HepG2 (cell line): ENCODE measurements around the gene NFS1. TPM values are rescaled to one million over a fixed set of nuclear protein-coding genes. Genes with fewer than 3 reads are reported as not detected.

Source experiments
- DPF2 ChIP-seq: sonication (generic); formaldehyde crosslinking; IDR thresholded peaks from 2 replicates; pipeline ENCODE4 v1.4.0; 2020; ENCODE audit warnings: mild to moderate bottlenecking, low read depth, missing genetic modification reagents, borderline replicate concordance
- GLI4 ChIP-seq: sonication (generic); formaldehyde crosslinking; IDR thresholded peaks from 2 replicates; pipeline ENCODE4 v1.5.1; 2020; ENCODE audit warnings: missing genetic modification reagents, mild to moderate bottlenecking, moderate library complexity, borderline replicate concordance
- KDM5A ChIP-seq: fragments of 200-600 bp; sonication (generic); IDR thresholded peaks from 2 replicates; pipeline ENCODE4 v1.7.0; 2018; ENCODE audit warnings: antibody characterized with exemption, mild to moderate bottlenecking, low read length, borderline replicate concordance
- POGZ ChIP-seq: sonication (generic); formaldehyde crosslinking; IDR thresholded peaks from 2 replicates; pipeline ENCODE4 v1.4.0; 2020; ENCODE audit warnings: mild to moderate bottlenecking, missing genetic modification reagents
- RBAK ChIP-seq: sonication (generic); formaldehyde crosslinking; IDR thresholded peaks from 2 replicates; pipeline ENCODE4 v1.5.1; 2020; ENCODE audit warnings: mild to moderate bottlenecking, missing genetic modification reagents
- RFX3 ChIP-seq: IDR thresholded peaks from 2 replicates; pipeline ENCODE4 v1.6.1; 2016; ENCODE audit warnings: missing biosample characterization, missing genetic modification reagents
- SIX1 ChIP-seq: sonication (generic); formaldehyde crosslinking; IDR thresholded peaks from 2 replicates; pipeline ENCODE4 v1.4.0; 2020; ENCODE audit warnings: missing genetic modification reagents, borderline replicate concordance
- ZBTB7A ChIP-seq: sonication (generic); formaldehyde crosslinking; IDR thresholded peaks from 2 replicates; pipeline ENCODE4 v1.8.0; 2022; ENCODE audit warnings: mild to moderate bottlenecking, missing genetic modification reagents
- ZNF260 ChIP-seq: sonication (generic); formaldehyde crosslinking; IDR thresholded peaks from 2 replicates; pipeline ENCODE4 v1.4.0; 2020; ENCODE audit warnings: missing genetic modification reagents, low read depth, mild to moderate bottlenecking, borderline replicate concordance
- ZNF607 ChIP-seq: sonication (generic); formaldehyde crosslinking; IDR thresholded peaks from 2 replicates; pipeline ENCODE4 v1.5.1; 2020; ENCODE audit warnings: missing genetic modification reagents, mild to moderate bottlenecking, borderline replicate concordance
- ZNF775 ChIP-seq: sonication (generic); formaldehyde crosslinking; IDR thresholded peaks from 2 replicates; pipeline ENCODE4 v1.4.0; 2020; ENCODE audit warnings: missing genetic modification reagents, mild to moderate bottlenecking, moderate library complexity, borderline replicate concordance
- polyA plus RNA-seq, 8 experiments: library from polyadenylated mRNA; depleted of rRNA in 3 of 8; stranded (reverse) in 7 of 8; unstranded in 1 of 8; fragments of >200 nt; fragmentation: Illumina TruSeq in 4 of 8; extraction: Trizol in 4 of 8; gene quantifications; 2 replicates each; pipeline versions ENCODE4 v1.2.1 to v1.2.3, GENCODE V29; 2011 to 2016; ENCODE audit warnings: low read depth in 4 of 8, missing spikeins in 1 of 8, mixed read lengths in 1 of 8; ENCODE audit not compliant: insufficient read depth in 1 of 8
- total RNA-seq, 5 experiments: library from RNA; depleted of rRNA; stranded (reverse); fragments of >200 nt; fragmentation: Illumina TruSeq; extraction: Trizol; gene quantifications; 2 replicates each; pipeline ENCODE4 v1.2.3, GENCODE V29; 2016; ENCODE audit warnings: low read depth in 1 of 5
- TF ChIP-seq, protein P1 (sequence below): sonication (generic); formaldehyde crosslinking; IDR thresholded peaks from 2 replicates; pipeline ENCODE4 v1.8.0; 2023; ENCODE audit warnings: mild to moderate bottlenecking, missing genetic modification reagents
- TF ChIP-seq, protein P2 (sequence below): IDR thresholded peaks from 2 replicates; pipeline ENCODE4 v1.6.1; 2016
- TF ChIP-seq, protein P3 (sequence below): sonication (generic); formaldehyde crosslinking; IDR thresholded peaks from 2 replicates; pipeline ENCODE4 v1.9.0; 2021; ENCODE audit warnings: missing genetic modification reagents, mild to moderate bottlenecking, borderline replicate concordance
- TF ChIP-seq, protein P4 (sequence below): sonication (generic); formaldehyde crosslinking; IDR thresholded peaks from 2 replicates; pipeline ENCODE4 v1.8.1; 2022; ENCODE audit warnings: low read depth, mild to moderate bottlenecking, missing genetic modification reagents
- TF ChIP-seq, protein P5 (sequence below): sonication (generic); formaldehyde crosslinking; IDR thresholded peaks from 2 replicates; pipeline ENCODE4 v1.5.0; 2020; ENCODE audit warnings: missing genetic modification reagents
- TF ChIP-seq, protein P6 (sequence below): sonication (generic); formaldehyde crosslinking; IDR thresholded peaks from 2 replicates; pipeline ENCODE4 v1.4.0; 2020; ENCODE audit warnings: mild to moderate bottlenecking, low read depth, missing genetic modification reagents

The NFS1 gene
- total and polyA plus RNA-seq, 2 of the 13 experiments (the other 11 are each of a cell fraction or from before 2014, with no cell fraction given), result 65.9 to 88.1 TPM

DNA sequence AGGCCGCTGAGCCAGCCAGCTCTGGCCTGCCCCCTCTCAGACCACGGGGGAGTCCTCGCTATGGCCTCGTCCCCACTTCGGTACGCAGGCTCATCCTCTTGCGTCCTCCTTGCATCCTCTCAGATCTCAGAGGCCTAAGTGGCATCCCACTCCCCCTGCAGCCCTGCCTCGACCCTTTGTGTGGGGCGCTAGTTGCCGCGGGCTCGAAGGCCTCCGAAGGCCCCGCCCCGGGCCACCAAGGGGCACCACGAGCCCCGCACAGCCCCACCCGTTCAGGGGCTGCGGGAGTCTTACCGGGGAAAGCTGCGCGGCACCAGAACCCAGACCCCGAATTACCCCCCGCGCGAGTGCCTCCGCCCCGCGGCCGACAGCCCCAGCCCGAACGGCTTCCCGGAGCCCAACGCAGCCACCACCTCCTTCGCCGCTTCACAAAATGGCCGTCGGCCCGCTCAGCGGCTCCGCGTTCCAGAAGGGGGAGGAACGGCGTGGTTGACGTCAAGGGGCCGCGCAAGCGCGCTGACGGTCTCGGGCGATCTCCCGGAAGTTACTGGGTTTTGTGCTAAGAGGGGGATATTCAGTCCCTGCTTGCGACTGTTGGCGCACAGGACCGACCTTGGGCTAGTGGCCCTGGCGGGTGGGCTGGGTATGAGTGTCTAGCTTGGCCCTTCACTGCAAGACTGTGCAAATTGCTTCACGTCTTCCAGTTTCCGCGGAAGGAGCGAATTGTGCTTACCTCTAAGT lies 34.5 kb downstream of the NFS1 start, which contains the start of the genes CPNE1 and RBM12 (continued):
- TF ChIP-seq ZNF775 (CRISPR knock-in tag) (no peak), SIX1 (CRISPR knock-in tag) (peak; percentile 30; the same call in 1 of the 2 replicates), KDM5A (peak; percentile 72), RBAK (0 out of 2 replicates have a peak, but pooled peaks have one; percentile 24), GLI4 (peak; percentile 98), POGZ (peak; percentile 96), ZNF607 (CRISPR knock-in tag) (peak; percentile 100), DPF2 (CRISPR knock-in tag) (no peak), RFX3 (CRISPR knock-in tag) (no peak), ZBTB7A (CRISPR knock-in tag) (peak; percentile 91), ZNF260 (CRISPR knock-in tag) (no peak; the same call in 1 of the 2 replicates)
- TF ChIP-seq, protein P1, sequence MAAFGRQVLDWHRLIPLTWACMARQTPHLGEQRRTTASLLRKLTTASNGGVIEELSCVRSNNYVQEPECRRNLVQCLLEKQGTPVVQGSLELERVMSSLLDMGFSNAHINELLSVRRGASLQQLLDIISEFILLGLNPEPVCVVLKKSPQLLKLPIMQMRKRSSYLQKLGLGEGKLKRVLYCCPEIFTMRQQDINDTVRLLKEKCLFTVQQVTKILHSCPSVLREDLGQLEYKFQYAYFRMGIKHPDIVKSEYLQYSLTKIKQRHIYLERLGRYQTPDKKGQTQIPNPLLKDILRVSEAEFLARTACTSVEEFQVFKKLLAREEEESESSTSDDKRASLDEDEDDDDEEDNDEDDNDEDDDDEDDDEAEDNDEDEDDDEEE (CRISPR knock-in tag), result peak; percentile 18; the same call in 1 of the 2 replicates
- TF ChIP-seq, protein P2, sequence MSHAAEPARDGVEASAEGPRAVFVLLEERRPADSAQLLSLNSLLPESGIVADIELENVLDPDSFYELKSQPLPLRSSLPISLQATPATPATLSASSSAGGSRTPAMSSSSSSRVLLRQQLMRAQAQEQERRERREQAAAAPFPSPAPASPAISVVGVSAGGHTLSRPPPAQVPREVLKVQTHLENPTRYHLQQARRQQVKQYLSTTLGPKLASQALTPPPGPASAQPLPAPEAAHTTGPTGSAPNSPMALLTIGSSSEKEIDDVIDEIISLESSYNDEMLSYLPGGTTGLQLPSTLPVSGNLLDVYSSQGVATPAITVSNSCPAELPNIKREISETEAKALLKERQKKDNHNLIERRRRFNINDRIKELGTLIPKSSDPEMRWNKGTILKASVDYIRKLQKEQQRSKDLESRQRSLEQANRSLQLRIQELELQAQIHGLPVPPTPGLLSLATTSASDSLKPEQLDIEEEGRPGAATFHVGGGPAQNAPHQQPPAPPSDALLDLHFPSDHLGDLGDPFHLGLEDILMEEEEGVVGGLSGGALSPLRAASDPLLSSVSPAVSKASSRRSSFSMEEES, result peak; percentile 75; the same call in 1 of the 2 replicates
- TF ChIP-seq, protein P3, sequence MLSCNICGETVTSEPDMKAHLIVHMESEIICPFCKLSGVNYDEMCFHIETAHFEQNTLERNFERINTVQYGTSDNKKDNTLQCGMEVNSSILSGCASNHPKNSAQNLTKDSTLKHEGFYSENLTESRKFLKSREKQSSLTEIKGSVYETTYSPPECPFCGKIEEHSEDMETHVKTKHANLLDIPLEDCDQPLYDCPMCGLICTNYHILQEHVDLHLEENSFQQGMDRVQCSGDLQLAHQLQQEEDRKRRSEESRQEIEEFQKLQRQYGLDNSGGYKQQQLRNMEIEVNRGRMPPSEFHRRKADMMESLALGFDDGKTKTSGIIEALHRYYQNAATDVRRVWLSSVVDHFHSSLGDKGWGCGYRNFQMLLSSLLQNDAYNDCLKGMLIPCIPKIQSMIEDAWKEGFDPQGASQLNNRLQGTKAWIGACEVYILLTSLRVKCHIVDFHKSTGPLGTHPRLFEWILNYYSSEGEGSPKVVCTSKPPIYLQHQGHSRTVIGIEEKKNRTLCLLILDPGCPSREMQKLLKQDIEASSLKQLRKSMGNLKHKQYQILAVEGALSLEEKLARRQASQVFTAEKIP, result no peak
- TF ChIP-seq, protein P4, sequence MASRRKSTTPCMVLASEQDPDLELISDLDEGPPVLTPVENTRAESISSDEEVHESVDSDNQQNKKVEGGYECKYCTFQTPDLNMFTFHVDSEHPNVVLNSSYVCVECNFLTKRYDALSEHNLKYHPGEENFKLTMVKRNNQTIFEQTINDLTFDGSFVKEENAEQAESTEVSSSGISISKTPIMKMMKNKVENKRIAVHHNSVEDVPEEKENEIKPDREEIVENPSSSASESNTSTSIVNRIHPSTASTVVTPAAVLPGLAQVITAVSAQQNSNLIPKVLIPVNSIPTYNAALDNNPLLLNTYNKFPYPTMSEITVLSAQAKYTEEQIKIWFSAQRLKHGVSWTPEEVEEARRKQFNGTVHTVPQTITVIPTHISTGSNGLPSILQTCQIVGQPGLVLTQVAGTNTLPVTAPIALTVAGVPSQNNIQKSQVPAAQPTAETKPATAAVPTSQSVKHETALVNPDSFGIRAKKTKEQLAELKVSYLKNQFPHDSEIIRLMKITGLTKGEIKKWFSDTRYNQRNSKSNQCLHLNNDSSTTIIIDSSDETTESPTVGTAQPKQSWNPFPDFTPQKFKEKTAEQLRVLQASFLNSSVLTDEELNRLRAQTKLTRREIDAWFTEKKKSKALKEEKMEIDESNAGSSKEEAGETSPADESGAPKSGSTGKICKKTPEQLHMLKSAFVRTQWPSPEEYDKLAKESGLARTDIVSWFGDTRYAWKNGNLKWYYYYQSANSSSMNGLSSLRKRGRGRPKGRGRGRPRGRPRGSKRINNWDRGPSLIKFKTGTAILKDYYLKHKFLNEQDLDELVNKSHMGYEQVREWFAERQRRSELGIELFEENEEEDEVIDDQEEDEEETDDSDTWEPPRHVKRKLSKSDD, result peak; percentile 99
- TF ChIP-seq, protein P5, sequence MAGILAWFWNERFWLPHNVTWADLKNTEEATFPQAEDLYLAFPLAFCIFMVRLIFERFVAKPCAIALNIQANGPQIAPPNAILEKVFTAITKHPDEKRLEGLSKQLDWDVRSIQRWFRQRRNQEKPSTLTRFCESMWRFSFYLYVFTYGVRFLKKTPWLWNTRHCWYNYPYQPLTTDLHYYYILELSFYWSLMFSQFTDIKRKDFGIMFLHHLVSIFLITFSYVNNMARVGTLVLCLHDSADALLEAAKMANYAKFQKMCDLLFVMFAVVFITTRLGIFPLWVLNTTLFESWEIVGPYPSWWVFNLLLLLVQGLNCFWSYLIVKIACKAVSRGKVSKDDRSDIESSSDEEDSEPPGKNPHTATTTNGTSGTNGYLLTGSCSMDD, result no peak; the same call in 1 of the 2 replicates
- TF ChIP-seq, protein P6, sequence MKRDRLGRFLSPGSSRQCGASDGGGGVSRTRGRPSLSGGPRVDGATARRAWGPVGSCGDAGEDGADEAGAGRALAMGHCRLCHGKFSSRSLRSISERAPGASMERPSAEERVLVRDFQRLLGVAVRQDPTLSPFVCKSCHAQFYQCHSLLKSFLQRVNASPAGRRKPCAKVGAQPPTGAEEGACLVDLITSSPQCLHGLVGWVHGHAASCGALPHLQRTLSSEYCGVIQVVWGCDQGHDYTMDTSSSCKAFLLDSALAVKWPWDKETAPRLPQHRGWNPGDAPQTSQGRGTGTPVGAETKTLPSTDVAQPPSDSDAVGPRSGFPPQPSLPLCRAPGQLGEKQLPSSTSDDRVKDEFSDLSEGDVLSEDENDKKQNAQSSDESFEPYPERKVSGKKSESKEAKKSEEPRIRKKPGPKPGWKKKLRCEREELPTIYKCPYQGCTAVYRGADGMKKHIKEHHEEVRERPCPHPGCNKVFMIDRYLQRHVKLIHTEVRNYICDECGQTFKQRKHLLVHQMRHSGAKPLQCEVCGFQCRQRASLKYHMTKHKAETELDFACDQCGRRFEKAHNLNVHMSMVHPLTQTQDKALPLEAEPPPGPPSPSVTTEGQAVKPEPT, result peak; percentile 93
